ENCODE data around the gene PALB2. TPM values are rescaled to one million over a fixed set of nuclear protein-coding genes. Genes with fewer than 3 reads are reported as not detected.
A peak's percentile ranks its signal among the peaks of the same experiment; 100 is the strongest.

The PALB2 gene
- 7.8 TPM for polyA plus RNA-seq (2013, experiment 1 of 2; ENCODE audit: insufficient read length)
- polyA plus RNA-seq (2013, experiment 2 of 2; ENCODE audit: insufficient read length) = 6.1 TPM

DNA sequence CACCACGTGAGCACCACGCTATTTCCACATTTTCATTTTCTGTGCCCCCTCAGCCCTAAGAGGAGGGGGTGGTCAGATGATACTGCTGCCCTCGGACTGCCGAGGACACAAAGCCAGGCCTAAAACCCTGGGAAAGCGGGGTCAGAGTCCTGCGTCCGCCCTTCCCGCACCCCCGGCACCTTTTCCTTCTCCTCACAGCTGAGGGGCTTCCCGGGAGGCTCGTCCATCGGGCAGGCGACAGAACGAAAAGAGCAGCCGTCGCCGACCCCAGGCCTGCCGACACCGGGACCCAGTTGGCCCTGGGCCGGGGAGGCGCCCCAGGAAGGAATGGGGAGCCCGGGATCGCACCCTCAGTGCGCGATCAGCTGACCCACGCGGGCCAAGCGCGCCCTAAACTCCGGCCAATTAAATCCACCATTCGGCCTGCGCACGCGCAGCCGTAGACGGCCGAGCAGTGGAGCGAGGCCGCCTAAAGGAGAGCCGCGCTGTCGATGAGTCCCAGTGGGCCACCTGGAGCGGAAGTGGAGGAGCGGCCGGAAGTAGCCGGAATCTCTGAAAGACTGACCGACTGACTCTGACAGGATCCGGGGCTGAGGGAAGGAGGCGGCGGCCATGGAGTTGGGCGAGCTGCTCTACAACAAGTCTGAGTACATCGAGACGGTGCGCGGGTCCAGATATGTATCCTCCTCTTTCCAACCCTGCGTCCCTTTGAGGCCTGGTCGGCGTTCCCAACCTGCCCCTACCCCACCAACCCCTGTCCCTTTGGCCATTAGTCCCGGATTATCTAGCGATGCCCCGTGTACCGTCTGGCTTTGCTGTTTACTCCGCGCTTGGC lies at the start of gene PALB2, which contains the start of gene DCTN5:
PALB2 (minus strand) TSS at position 380 of the 835 bp plus-strand sequence; CDS start at position 227, 153 bp downstream.
DCTN5 (plus strand) TSS at position 536 of the 835 bp plus-strand sequence; CDS start at position 613, 77 bp downstream.
- DNase-seq = peak; percentile 95

DNA sequence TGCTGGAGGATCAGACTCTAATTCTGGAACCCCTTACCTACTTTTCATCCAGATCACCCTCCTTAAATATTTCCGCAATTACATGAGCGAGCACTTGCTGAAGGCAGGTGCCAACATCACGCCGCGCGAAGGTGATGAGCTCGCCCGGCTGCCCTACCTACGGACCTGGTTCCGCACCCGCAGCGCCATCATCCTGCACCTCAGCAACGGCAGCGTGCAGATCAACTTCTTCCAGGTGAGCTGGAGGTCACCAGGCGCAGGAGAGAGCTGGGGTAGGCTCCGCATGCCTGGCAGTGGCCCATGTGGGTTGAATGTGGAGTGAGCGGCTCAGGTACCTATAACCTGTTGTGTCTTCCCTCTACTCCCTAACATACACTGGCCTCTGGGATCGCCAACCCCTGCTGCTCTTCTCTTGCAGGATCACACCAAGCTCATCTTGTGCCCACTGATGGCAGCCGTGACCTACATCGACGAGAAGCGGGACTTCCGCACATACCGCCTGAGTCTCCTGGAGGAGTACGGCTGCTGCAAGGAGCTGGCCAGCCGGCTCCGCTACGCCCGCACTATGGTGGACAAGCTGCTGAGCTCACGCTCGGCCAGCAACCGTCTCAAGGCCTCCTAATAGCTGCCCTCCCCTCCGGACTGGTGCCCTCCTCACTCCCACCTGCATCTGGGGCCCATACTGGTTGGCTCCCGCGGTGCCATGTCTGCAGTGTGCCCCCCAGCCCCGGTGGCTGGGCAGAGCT lies 48.5 kb upstream of the PALB2 start:
- DNase-seq = no peak

DNA sequence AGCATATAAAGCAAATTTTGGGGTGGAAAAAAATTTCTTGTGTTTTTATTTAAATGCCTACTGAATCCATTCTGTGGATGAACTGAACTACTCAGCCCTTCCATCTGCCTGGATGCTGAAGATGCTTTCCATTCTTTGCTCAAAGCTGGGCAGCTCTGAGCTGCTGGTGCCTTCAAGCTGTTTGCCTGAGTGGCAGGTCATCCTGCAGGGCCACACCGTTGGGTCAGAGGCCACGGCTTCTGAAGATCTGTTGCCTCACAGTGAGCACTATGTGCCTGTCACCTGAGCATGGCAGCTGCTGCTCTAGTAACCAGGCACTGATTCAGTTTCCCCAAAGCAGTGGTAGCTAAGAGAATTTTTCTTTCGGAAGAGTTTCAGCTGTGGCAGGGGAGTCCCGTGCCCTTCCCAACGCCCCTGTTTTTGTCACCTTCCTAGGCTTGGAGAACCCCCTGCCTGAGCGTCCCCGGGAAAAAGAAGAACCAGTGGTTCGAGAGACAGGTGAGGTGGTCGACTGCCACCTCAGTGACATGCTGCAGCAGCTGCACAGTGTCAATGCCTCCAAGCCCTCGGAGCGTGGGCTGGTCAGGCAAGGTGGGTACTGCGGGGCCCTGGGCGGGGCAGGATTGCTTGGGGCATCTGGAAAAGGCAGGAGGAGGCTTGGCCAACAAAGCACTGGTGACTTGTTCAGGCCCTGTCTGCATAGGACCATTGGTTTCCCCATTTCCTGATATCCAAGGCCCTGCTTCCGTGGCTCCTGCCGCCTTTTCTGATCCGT lies 46.1 kb upstream of the PALB2 start:
- no peak for DNase-seq

DNA sequence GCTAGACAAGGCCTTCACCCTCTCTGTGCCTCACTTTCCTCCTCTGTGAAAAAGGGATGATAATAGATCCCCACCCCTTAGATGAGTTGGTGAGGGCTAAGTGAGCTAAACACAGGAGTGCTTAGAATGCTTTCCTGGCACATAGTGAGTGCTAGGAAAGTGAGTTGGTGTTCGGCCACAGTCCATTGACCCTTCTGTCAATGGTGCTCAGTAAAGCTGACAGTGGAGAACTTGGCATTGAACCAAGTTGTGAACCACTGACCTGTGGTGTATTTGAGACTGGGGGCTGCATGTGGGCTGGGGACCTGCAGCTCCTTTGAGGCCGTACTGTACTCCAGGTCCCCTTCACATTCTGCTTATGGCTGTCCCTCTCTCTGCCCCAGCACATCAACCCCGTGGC lies 42.4 kb upstream of the PALB2 start:
- DNase-seq = no peak

DNA sequence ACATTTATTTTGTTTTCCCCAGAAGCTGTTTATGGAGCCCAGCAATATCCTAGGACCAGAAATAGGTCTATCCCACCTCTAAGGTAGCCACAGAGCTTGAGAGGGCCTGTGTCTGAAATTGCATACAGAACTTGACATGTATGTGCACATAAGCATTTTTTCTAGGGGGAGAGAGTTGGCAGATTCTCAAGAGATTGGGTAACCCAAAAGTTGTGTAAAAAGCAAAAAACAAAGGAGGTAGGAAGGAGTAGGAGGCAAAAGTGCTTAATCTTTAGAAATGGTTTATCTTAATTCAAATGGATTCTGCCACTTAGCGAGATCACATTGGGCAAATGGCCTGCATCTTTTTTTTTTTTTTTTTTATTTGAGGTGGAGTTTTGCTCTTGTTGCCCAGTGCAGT lies 41.1 kb upstream of the PALB2 start:
- no peak for DNase-seq

DNA sequence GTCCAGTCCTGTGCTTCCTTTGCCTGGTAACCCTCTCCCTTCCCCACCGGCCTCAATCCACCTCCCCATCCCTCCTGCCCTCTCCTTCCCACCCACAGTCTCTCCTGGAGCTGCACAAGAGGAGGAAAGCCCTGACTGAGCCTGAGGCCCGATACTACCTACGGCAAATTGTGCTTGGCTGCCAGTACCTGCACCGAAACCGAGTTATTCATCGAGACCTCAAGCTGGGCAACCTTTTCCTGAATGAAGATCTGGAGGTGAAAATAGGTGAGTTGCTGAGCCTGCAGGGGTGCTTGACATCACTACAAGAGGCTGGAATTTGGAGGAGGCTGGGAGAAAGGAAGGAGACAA lies 38.9 kb upstream of the PALB2 start:
- DNase-seq = no peak

DNA sequence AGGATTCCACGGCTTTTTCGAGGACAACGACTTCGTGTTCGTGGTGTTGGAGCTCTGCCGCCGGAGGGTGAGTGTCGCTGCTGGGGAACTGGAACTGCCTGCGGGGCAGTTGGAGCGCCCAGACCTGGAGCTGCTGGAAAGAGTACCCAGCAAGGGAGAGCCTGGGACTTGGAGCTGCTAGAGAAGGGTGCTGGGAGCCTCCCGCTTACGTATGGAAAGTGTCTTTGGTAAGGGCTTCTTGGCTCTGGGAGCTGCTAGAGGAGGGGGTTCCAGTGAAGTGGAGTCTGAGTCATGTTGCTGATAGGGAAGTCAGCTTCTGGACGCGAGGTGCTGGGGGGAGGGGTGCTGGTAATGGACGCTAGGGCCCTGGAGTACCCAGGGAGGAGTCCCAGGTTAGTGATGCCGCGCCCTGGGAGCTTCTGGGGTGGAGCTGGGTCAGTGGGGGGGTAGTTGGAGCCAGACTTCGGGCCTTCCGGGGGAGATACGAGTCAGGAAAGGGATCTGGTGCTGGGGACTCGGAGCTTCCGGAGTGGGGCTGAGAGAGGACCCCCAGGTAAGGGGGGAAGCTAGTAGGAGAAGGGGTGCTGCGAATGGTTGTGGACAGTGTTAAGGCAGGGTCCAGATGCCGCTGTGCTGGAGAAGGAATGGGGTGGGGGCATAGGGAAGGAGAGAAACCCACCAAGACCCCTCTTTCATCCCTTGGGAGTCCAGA lies 38.3 kb upstream of the PALB2 start:
- DNase-seq = peak; percentile 54

DNA sequence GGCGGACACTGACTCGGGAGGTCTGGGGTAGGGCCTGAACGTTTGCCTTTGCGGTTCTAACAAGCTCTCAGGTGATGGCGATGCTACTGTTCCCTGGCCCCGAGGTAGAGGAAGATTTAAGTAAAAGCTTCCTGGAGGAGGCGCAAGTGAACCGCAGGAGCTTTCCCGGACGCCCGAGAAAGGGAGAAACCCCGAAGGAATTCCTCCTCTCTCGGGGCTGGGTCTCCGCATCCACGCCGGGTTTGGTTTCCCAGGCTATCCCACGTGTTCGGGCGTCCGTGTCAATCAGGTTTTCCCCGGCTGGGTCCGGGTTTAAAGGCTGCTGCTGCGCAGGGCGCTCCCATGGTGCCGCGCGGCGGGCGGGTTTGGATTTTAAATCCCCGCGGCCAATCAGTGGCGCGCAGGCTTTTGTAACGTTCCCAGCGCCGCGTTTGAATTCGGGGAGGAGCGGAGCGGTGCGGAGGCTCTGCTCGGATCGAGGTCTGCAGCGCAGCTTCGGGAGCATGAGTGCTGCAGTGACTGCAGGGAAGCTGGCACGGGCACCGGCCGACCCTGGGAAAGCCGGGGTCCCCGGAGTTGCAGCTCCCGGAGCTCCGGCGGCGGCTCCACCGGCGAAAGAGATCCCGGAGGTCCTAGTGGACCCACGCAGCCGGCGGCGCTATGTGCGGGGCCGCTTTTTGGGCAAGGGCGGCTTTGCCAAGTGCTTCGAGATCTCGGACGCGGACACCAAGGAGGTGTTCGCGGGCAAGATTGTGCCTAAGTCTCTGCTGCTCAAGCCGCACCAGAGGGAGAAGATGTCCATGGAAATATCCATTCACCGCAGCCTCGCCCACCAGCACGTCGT lies 37.5 kb upstream of the PALB2 start, which contains the start of gene PLK1:
PLK1 (plus strand) TSS at position 460 of the 844 bp plus-strand sequence; CDS start at position 504, 44 bp downstream.
- DNase-seq = peak; percentile 89

DNA sequence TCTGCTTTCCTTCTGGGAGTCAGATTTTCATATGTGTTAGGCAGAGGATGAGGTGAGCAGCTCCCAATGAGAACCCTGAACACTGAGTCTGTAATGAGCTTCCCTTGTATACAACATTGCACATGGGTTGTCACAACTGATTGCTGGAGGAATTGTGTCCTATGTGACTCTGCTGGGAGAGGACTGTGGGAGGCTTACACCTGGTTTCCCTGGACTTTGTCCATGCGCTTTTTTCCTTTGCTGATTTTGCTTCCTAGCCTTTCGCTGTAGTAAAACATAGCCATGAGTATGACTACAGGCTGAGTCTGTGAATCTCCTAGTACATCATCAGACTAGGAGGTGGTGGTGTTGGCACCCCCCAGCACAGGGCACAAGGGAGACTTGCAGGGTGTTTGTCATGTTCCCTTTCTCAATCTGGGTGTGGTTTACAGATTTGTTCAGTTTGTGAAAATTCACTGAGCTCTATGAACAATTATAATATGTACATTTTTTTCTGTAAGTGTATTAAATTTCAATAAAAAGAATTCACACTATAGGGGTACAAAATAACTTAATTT lies 35.9 kb upstream of the PALB2 start:
- no peak for DNase-seq

DNA sequence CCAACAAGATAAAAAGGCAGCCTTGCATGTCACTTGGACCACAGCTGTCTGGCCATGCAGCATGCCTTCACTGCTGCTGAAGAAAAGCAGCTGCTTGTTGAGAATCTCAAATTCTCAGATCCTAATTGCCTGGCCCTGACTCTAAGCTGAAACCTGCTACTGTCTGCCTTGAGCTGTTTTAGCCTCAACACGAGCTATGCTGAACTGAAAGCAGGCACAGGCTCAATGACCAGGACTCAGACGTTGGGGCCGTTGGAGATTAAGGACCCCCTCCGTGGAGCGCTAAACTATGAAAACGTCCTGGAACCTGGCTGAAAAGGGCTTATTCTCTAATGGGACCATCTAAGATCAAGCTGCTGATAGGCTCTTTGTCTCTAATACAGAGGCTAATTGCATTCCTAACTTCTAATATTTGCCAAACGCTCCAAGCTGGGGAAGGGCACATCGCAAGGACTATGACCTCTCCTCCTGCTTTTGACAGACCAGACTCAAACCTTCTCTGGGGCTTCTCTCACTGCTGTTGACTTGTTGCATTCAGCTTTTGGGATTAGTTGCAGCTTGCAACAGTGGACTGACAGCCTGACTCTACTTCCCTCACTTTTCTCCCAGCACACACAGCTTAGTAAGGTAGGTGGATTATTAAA lies 33.0 kb upstream of the PALB2 start:
- no peak for DNase-seq

DNA sequence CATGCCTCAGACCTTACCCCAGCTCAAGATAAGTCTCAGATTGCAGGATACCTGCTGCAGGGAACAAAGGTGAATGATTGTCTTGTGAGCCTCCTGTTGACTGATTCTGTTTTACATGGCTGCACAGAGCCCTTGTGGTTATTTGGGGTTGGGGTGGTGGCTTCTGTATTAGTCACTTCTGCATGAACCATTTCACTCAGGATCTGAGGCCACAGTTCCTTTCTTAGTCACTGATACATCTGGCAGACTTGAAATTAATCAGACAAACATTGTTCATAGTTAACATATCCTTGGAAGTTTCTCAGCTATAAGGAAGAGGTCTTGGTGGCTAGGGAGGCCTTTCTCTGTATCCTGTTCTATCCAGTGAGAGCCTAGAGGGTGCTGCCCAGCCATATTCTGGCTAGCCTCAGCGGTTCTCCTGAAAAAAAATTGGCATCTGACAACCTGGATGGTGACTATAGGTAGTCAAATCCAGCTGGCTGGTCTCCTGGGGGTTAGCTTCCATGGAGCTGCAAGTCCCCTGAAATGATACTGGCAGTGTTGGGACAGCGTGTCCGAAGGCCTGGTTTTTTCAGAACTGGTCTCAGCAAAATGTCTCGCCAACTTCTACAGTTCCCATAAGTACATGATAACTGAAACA lies 29.1 kb upstream of the PALB2 start:
- peak; percentile 77 for DNase-seq

DNA sequence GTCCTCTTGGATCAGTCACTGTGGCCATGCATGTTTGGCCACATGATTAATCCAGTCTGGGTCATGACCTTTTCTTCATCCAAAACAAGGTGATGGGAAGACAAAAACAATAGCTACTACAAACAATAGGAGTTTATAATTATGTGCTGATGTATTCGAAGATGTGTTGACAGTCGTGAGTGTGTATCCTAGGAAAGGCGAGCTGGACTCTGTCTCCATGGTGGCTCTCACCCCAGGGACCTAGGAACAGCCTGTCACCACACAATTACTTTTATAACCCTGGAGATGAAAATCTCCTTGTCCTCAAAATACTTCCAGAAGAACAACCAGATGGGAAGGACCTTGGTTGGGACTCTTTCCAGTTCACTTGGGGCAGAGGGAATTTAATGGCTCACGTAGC lies 27.8 kb upstream of the PALB2 start:
- DNase-seq = no peak

DNA sequence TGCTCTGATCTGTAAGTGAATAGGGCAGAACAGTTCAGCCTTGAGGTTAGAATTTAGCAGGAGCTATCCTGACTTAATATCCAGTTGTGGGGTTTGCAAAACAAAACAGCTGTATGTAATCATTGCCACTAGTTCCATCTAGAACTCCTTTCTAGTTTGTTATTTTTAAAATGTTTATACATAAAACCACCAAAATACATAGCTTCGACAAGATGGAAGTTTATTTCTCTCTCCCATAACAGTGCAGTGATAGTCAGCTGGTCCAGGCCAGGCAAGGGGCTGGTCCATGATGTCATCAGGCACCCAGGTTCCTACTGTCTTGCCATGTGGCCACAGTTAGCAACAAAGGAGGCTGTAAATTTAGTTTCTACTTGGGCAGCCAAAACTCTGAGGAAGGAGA lies 27.1 kb upstream of the PALB2 start:
- DNase-seq = no peak

DNA sequence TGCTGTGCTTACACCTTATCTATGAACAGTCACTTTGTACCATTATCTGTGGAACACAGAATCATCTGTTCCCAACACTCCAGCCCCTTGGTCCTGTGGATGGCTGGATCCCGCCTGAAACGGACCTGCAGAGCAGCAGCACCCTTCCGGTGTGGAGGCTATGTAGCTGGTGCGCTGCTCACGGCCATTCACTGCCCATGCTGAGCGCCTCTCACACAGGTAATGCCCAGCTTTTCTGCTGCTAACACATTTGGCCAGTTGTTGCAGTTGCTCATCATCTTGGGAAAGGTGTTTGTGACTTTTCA lies 26.2 kb upstream of the PALB2 start:
- DNase-seq = no peak

DNA sequence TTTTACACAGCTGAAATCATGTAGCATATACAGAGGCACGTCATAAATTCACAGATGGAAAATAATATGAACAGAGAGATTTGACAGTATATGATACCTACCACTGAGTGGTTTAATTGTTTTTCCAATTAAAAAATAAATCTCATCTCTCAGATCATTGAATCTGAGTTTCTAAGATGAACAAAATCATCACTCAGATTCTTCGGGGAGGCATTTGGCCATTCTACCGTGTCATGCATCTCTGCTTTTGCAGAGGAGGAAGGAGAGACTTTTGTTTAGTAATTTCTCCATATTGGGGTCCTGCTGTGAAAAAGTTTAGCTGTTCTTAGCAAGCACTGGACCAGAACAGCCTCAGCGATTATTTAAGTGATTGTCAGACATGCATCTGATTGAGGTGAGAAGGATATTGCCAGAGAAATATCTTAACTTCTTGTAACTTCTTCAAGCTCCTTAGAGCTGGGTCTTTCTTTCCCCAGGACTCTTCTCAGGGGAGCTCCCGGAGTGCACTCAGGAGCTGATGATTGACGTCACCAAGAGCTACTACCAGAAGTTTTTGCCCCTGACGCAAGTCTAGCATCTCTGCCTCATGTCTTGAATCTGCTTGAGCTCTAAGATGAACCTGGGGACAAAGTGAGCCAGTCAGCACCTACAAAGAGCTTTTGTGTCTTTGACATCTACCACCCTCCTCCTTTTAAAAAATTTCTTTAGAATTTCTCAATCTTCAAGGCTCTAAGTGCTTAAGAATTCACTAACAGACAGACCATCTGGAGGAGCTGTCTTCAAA lies 25.7 kb upstream of the PALB2 start:
- DNase-seq = no peak

DNA sequence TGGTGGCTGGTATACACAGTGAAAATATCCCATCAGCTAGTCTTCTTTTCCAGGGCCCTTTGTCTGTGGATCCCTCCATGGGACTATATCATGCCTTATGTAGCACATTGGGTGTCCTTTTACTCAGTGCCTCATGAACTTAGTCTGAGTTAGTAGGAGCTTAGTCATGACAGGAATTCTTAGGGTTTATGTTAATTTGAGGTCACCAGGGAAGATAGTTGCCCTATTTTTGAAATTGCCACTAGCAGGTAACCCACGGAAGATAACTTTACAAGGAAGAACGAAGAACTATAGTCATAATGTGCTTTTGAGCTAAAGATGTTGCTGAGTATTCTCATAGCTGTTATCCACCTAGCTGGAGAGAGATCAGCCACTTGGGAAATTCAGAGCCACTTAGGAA lies 22.8 kb upstream of the PALB2 start:
- no peak for DNase-seq

DNA sequence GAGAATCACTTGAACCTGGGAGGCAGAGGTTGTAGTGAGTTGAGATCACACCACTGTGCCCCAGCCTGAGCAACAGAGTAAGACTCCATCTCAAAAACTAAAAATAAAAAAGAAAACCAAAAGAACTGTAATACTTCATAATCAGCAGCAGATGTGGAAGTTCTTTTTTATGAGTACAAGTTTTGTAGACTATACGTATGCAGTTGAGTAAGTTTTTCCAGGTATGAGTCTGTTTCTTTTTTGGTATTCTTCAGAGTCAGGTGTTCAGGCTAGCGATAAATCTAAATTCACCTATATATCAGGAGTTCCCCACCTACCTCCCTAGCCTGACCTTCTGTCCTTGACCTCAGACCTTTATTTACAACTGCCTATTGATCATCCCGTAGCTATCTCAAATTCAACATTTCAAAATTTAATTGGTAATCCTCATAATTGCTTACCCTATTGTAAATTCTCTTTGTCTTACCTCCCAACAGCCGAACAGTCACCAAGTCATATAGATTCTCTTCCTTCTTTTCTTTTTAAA lies 10.9 kb upstream of the PALB2 start:
- DNase-seq = no peak

DNA sequence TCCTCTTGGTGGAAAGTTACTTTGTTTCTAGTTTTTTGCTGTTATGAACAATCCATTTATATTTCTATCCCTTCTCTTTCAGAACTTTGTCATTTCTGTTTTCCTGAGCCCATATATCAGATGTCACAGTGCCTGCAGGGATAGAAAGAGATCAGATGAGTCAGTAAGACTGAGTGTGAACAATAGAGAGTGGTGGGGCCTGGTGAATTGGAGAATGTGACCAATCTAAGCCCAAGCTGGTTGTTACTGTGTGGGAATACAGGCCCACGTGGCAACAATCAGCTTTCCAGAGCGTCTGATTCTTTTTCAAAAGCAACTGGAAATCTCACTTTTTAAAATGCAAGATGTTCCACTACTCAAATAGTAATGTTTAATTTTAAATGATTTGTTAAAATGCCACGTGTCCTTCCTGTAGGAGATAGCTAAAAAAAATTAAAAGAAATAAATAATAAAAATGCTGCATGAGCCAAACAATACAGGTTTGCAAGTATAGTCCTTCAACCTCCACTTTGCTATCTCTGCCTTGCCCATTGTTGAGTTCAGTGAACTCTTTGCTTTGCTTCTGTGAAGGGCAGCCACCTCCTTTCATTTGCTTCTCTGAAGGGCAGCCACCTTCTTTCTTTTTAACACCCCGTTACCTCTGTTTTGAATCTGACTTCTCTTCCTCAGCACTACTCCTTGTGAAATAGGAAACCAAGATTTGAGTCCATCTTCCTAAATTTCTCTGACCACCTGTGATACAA lies 9.7 kb upstream of the PALB2 start:
- DNase-seq = no peak
